ENCODE results near the gene TRIP12.

GRCh38 chr2:229970406-229970805 is 48.6 kb upstream of the TRIP12 start:
- TF ChIP-seq CTCF (IDR thresholded peaks at IDR 0.05; ENCODE audit: extremely low read depth in 1 of 2, insufficient read depth in 1 of 2, low read depth in 1 of 2, low read length in 2 of 2) (no peak), MYC (IDR thresholded peaks at IDR 0.05; ENCODE audit: low read depth, low read length) (no peak), POLR2A (IDR thresholded peaks at IDR 0.05; ENCODE audit: low read depth, low read length) (no peak)
